ENCODE data around the gene SERPINI1.

SERPINI1 gene

GRCh38 chr3:167735233-167736138 is at the start of gene SERPINI1:
Gene SERPINI1, plus strand, starts transcription at chr3:167735721. Its CDS starts 53,408 bp downstream, at chr3:167789129.
- peak within 1 kb of the TSS; percentile 80 for H3K4me3 ChIP-seq (ENCODE audit: low read depth, low read length)
- no peak for TF ChIP-seq CTCF (IDR thresholded peaks at IDR 0.05; ENCODE audit: low read depth, low read length)

GRCh38 chr3:167691366-167691765 is 44.2 kb upstream of the SERPINI1 start:
- H3K4me3 ChIP-seq (ENCODE audit: low read depth, low read length): no peak overlapping the region
- TF ChIP-seq CTCF (IDR thresholded peaks at IDR 0.05; ENCODE audit: low read depth, low read length): no peak

- no peak overlapping the region for H3K4me3 ChIP-seq (ENCODE audit: low read depth, low read length)
- no peak for TF ChIP-seq CTCF (IDR thresholded peaks at IDR 0.05; ENCODE audit: low read depth, low read length)
These were observed 41.4 kb upstream of the SERPINI1 start for GRCh38 chr3:167694121-167694520.

- no peak for TF ChIP-seq CTCF (IDR thresholded peaks at IDR 0.05; ENCODE audit: low read depth, low read length)
- H3K4me3 ChIP-seq (ENCODE audit: low read depth, low read length): no peak overlapping the region
These were observed 35.5 kb upstream of the SERPINI1 start for GRCh38 chr3:167700046-167700445.

GRCh38 chr3:167700926-167701325 is 34.6 kb upstream of the SERPINI1 start:
- no peak overlapping the region for H3K4me3 ChIP-seq (ENCODE audit: low read depth, low read length)
- TF ChIP-seq CTCF (IDR thresholded peaks at IDR 0.05; ENCODE audit: low read depth, low read length): no peak

- no peak for TF ChIP-seq CTCF (IDR thresholded peaks at IDR 0.05; ENCODE audit: low read depth, low read length)
- H3K4me3 ChIP-seq (ENCODE audit: low read depth, low read length): no peak overlapping the region
These were observed 29.7 kb upstream of the SERPINI1 start for GRCh38 chr3:167705840-167706239.

GRCh38 chr3:167709690-167710089 is 25.8 kb upstream of the SERPINI1 start:
- TF ChIP-seq CTCF (IDR thresholded peaks at IDR 0.05; ENCODE audit: low read depth, low read length): no peak
- no peak overlapping the region for H3K4me3 ChIP-seq (ENCODE audit: low read depth, low read length)

All from WI38 (cell line).